ENCODE measurements around the gene NANOS2. TPM values are rescaled to one million over a fixed set of nuclear protein-coding genes. Genes with fewer than 3 reads are reported as not detected.

The NANOS2 gene
- total and polyA plus RNA-seq, 4 donors = not detected

DNA sequence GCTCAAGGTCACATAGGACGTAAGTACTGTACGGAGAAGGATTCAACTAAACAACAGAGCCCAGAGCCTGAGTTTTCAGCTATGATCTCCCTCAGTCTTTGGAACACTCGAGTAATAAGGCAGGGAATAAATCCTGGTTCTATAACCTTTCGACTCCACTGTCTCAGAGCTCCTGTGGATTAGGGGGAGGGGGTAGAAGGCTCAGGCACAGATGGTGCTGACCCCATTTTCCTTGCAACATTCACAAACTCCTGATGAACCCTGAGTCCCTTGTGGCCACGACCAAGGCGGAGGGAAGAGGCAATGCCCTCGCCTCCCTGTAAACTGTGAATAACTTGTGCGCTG lies 37.7 kb upstream of the NANOS2 start:
- no peak for DNase-seq (ENCODE audit: low spot score)
- TF ChIP-seq TAF1 (conservative IDR thresholded peaks at IDR 0.05) (no peak), NR2F2 (IDR thresholded peaks at IDR 0.05) (no peak)
- Histone ChIP-seq H3K27me3 (ENCODE audit: control insufficient read depth in 4 of 4, insufficient read depth in 4 of 4, low read length in 3 of 4) (peaks cover 0 to 4% (median 0%) of the 10 kb centered on the region in 4 donors), H3K4me1 (ENCODE audit: control insufficient read depth in 4 of 4, insufficient read depth in 4 of 4, low read length in 3 of 4) (peaks cover 0 to 7% (median 3%) of the 10 kb centered on the region in 4 donors), H3K36me3 (ENCODE audit: control insufficient read depth in 4 of 4, insufficient read depth in 3 of 4, low read depth in 1 of 4, low read length in 3 of 4) (no peaks in the 10 kb centered on the region), H3K27ac (ENCODE audit: low read depth in 1 of 2, low read length in 2 of 2) (no peak overlapping the region), H3K9me3 (ENCODE audit: control insufficient read depth in 4 of 4, low read length in 3 of 4) (peaks cover 0 to 7% (median 3%) of the 10 kb centered on the region in 4 donors), H3K9ac (ENCODE audit: low read depth in 1 of 2, low read length in 2 of 2) (no peak overlapping the region), H3K4me3 (ENCODE audit: low read depth in 1 of 3, low read length in 3 of 3) (no peak overlapping the region)
- WGBS = 45% methylated on average over 8 of the region's 8 CpGs

DNA sequence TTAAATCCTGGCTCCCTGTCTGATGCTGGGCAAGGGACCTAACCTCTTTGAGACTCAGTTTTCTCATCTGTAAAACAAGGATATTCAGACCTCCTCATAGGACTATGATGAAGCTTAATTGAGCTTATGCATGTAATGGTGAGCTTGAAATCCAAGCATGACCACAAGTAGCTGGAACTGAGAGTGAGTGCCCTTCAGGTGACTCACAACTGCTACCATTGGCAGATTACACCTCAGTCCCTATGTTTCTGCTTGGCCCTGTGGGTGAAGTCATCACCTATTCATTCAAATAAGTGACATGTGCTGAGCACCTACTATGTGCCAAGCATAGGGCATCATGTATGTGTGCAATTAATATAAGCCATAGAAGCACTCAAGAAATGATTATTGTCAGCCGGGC lies 33.3 kb upstream of the NANOS2 start:
- 96% methylated on average over 1 of the region's 1 CpG for WGBS
- Histone ChIP-seq H3K4me3 (ENCODE audit: low read depth in 1 of 3, low read length in 3 of 3) (no peak overlapping the region), H3K27me3 (ENCODE audit: control insufficient read depth in 4 of 4, insufficient read depth in 4 of 4, low read length in 3 of 4) (peaks cover 0 to 1% (median 0%) of the 10 kb centered on the region in 4 donors), H3K4me1 (ENCODE audit: control insufficient read depth in 4 of 4, insufficient read depth in 4 of 4, low read length in 3 of 4) (peaks cover 0 to 4% (median 1%) of the 10 kb centered on the region in 4 donors), H3K27ac (ENCODE audit: low read depth in 1 of 2, low read length in 2 of 2) (no peak overlapping the region), H3K36me3 (ENCODE audit: control insufficient read depth in 4 of 4, insufficient read depth in 3 of 4, low read depth in 1 of 4, low read length in 3 of 4) (no peaks in the 10 kb centered on the region), H3K9me3 (ENCODE audit: control insufficient read depth in 4 of 4, low read length in 3 of 4) (peaks cover 0 to under 1% (median 0%) of the 10 kb centered on the region in 4 donors), H3K9ac (ENCODE audit: low read depth in 1 of 2, low read length in 2 of 2) (no peak overlapping the region)
- TF ChIP-seq YY1 (IDR thresholded peaks at IDR 0.05) (no peak), NR2F2 (IDR thresholded peaks at IDR 0.05) (no peak), JUND (IDR thresholded peaks at IDR 0.05) (no peak), ATF3 (IDR thresholded peaks at IDR 0.05) (no peak), FOXA1 (IDR thresholded peaks at IDR 0.05) (no peak), RXRA (IDR thresholded peaks at IDR 0.05) (no peak), SP1 (IDR thresholded peaks at IDR 0.05) (no peak), HNF4A (conservative IDR thresholded peaks at IDR 0.05) (no peak), GABPA (IDR thresholded peaks at IDR 0.05 in 1 of 2, conservative IDR thresholded peaks at IDR 0.05 in 1 of 2) (no peak), TAF1 (conservative IDR thresholded peaks at IDR 0.05) (no peak), RAD21 (IDR thresholded peaks at IDR 0.05) (no peak), ZBTB33 (IDR thresholded peaks at IDR 0.05) (no peak), FOXA2 (IDR thresholded peaks at IDR 0.05) (no peak)
- TF ChIP-seq, protein P1, sequence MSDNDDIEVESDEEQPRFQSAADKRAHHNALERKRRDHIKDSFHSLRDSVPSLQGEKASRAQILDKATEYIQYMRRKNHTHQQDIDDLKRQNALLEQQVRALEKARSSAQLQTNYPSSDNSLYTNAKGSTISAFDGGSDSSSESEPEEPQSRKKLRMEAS (IDR thresholded peaks at IDR 0.05) = no peak
- DNase-seq (ENCODE audit: low spot score) = no peak

DNA sequence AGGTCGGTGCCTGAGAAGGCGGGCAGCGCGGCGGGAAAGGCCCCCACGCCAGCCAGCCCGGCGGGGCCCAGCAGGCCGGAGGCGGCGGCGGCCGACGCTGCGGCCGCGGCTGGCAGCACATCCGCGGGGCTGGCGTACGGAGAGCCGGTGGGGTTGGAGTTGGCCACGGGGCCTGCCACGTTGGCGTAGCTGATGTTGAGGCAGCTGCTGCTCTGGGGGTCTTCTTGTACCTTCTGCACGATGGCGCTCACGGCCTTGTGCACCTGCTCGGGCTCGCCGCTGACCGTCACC lies 25.9 kb upstream of the NANOS2 start:
- Histone ChIP-seq H3K4me3 (ENCODE audit: low read depth in 1 of 3, low read length in 3 of 3) (no peak overlapping the region), H3K9me3 (ENCODE audit: control insufficient read depth in 4 of 4, low read length in 3 of 4) (no peaks in the 10 kb centered on the region), H3K4me1 (ENCODE audit: control insufficient read depth in 4 of 4, insufficient read depth in 4 of 4, low read length in 3 of 4) (peaks cover 0 to 2% (median under 1%) of the 10 kb centered on the region in 4 donors), H3K27me3 (ENCODE audit: control insufficient read depth in 4 of 4, insufficient read depth in 4 of 4, low read length in 3 of 4) (peaks cover 0 to 2% (median under 1%) of the 10 kb centered on the region in 4 donors), H3K9ac (ENCODE audit: low read depth in 1 of 2, low read length in 2 of 2) (no peak overlapping the region), H3K36me3 (ENCODE audit: control insufficient read depth in 4 of 4, insufficient read depth in 3 of 4, low read depth in 1 of 4, low read length in 3 of 4) (no peaks in the 10 kb centered on the region), H3K27ac (ENCODE audit: low read depth in 1 of 2, low read length in 2 of 2) (no peak overlapping the region)
- no peak for DNase-seq (ENCODE audit: low spot score)
- no peak for TF ChIP-seq FOXA1 (IDR thresholded peaks at IDR 0.05)
- TF ChIP-seq HNF4G (IDR thresholded peaks at IDR 0.05) = no peak
- TF ChIP-seq YY1 (IDR thresholded peaks at IDR 0.05) = no peak
- no peak for TF ChIP-seq NR2F2 (IDR thresholded peaks at IDR 0.05)
- TF ChIP-seq EGR1 (IDR thresholded peaks at IDR 0.05; ENCODE audit: low read depth in 2 of 2) = no peak
- no peak for TF ChIP-seq HNF4A (conservative IDR thresholded peaks at IDR 0.05)
- TF ChIP-seq RXRA (IDR thresholded peaks at IDR 0.05) = no peak
- no peak for TF ChIP-seq JUND (IDR thresholded peaks at IDR 0.05)
- no peak for TF ChIP-seq ATF3 (IDR thresholded peaks at IDR 0.05)
- WGBS = 52% methylated on average over 32 of the region's 32 CpGs
